GM12873 (cell line): ENCODE results near the gene BCLAF1.
A peak's percentile ranks its signal among the peaks of the same experiment; 100 is the strongest.

Experiments
- CTCF ChIP-seq: IDR thresholded peaks from 2 replicates; pipeline ENCODE4 v1.5.1; 2012; ENCODE audit warnings: low read depth, mild to moderate bottlenecking, moderate library complexity, low read length, control low read depth; ENCODE audit not compliant: insufficient read depth; ENCODE audit errors: missing control alignments

Gene BCLAF1

GRCh38 chr6:136289579-136290409 lies at the start of gene BCLAF1:
Gene BCLAF1 (minus strand): TSS chr6:136289846. CDS start chr6:136279866, 9,980 bp downstream.
- TF ChIP-seq CTCF, result no peak

GRCh38 chr6:136338486-136338885 lies 48.8 kb upstream of the BCLAF1 start:
- TF ChIP-seq CTCF, result no peak

GRCh38 chr6:136337606-136338005 lies 48.0 kb upstream of the BCLAF1 start:
- no peak for TF ChIP-seq CTCF

- no peak for TF ChIP-seq CTCF
Observed at GRCh38 chr6:136337121-136337520, 47.5 kb upstream of the BCLAF1 start.

GRCh38 chr6:136335736-136336363 lies 46.2 kb upstream of the BCLAF1 start:
- TF ChIP-seq CTCF, result no peak

GRCh38 chr6:136334853-136335252 lies 45.2 kb upstream of the BCLAF1 start:
- TF ChIP-seq CTCF, result peak; percentile 35

GRCh38 chr6:136334465-136334846 lies 44.8 kb upstream of the BCLAF1 start:
- TF ChIP-seq CTCF, result no peak
